ENCODE results near the gene MAN2B2. TPM values are rescaled to one million over a fixed set of nuclear protein-coding genes. Genes with fewer than 3 reads are reported as not detected.

MAN2B2 gene
- total RNA-seq, 1 experiment from 2014 or later = 5.9 TPM

DNA sequence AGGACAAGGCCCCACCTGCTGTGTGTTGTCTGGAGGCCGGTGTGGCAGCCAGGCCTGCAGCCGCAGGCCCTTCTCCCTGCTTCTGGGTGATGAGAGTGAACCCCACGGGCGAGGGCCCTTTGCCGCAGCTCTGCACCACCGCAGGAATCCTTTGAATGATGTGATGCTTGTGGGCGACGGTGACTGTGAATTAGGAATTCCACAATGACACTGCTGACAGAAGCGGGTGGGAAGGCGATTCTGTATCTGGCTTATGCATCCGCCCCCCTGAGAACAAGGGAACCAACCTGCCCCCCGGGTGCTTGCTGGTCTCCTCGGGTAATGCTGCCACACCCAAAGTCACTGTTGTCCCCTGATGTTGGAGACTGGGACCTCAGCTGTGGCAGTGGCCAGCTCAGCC, 19.5 kb upstream of the MAN2B2 start:
- no peaks in the 10 kb centered on the region for H3K4me1 Mint-ChIP-seq
- Histone ChIP-seq H3K18ac (ENCODE audit: insufficient read length, low read depth, low read length) (no peak overlapping the region), H3K27me3 (ENCODE audit: insufficient read depth, low read length) (0 out of 2 replicates have a peak, but pooled peaks cover 2% of the 10 kb centered on the region)

More for the DNA sequence above, 19.5 kb upstream of the MAN2B2 start:
- Mint-ChIP-seq H3K4me3 (no peak overlapping the region), H3K27ac (no peak overlapping the region), H3K36me3 (ENCODE audit: insufficient read depth in 1 of 3, low read depth in 3 of 3) (peaks cover 0 to 3% (median 2%) of the 10 kb centered on the region in 3 experiments; a peak in 1 of 7 replicates), H3K27me3 (ENCODE audit: low read depth) (peaks cover 96% of the 10 kb centered on the region), H3K9me3 (peaks cover 7 to 9% of the 10 kb centered on the region in 2 experiments; a peak in 4 of 5 replicates)
- Histone ChIP-seq H3K23me2 (ENCODE audit: insufficient read length, low read depth, low read length, poor library complexity, severe bottlenecking) (no peaks in the 10 kb centered on the region), H4K8ac (replicated peaks; ENCODE audit: insufficient read length, low read depth, low read length) (no peak overlapping the region), H3K4me1 (ENCODE audit: insufficient read depth, low read length) (no peaks in the 10 kb centered on the region), H3K27ac (ENCODE audit: insufficient read length, low read depth, low read length) (no peak overlapping the region), H4K91ac (ENCODE audit: insufficient read length, low read depth, low read length) (no peak overlapping the region), H3K79me2 (ENCODE audit: insufficient read depth, low read length) (no peaks in the 10 kb centered on the region), H2BK20ac (ENCODE audit: low read depth, low read length, poor library complexity, severe bottlenecking) (no peak overlapping the region), H3K56ac (ENCODE audit: insufficient read length, low read depth, low read length) (no peak overlapping the region), H2BK5ac (ENCODE audit: insufficient read length, low read length) (no peak overlapping the region), H4K5ac (ENCODE audit: insufficient read length, low read depth, low read length) (no peak overlapping the region), H3K14ac (ENCODE audit: insufficient read depth, low read length) (no peak overlapping the region; the same call in 1 of the 2 replicates), H4K20me1 (ENCODE audit: control insufficient read depth, insufficient read depth, insufficient read length) (no peaks in the 10 kb centered on the region), H3K4me2 (ENCODE audit: insufficient read depth, insufficient read length, low read length) (no peak overlapping the region), H2BK120ac (ENCODE audit: low read depth, low read length, poor library complexity, severe bottlenecking) (no peak overlapping the region), H2BK15ac (ENCODE audit: low read depth, low read length) (no peak overlapping the region), H3T11ph (ENCODE audit: low read length) (no peak overlapping the region), H2AFZ (ENCODE audit: low read length) (no peak overlapping the region), H3K23ac (ENCODE audit: insufficient read length, low read depth, low read length) (no peak overlapping the region), H3K4ac (ENCODE audit: low read depth, low read length) (no peak overlapping the region), H2BK12ac (ENCODE audit: insufficient read length, low read depth, low read length) (no peak overlapping the region), H3K79me1 (ENCODE audit: insufficient read depth, low read depth, low read length, poor library complexity, severe bottlenecking) (no peaks in the 10 kb centered on the region), H2AK5ac (ENCODE audit: insufficient read length, low read length) (no peak overlapping the region), H3K9ac (ENCODE audit: extremely low read depth, insufficient read length, low read length) (no peak overlapping the region), H3K9me3 (ENCODE audit: control insufficient read depth, low read depth, low read length) (no peaks in the 10 kb centered on the region)
- no CpG with 5 or more reads among the region's 13 CpGs for WGBS (ENCODE audit: extremely low coverage, insufficient read length, low lambda C conversion rate)
- no peak for DNase-seq
- TF ChIP-seq, protein P1, sequence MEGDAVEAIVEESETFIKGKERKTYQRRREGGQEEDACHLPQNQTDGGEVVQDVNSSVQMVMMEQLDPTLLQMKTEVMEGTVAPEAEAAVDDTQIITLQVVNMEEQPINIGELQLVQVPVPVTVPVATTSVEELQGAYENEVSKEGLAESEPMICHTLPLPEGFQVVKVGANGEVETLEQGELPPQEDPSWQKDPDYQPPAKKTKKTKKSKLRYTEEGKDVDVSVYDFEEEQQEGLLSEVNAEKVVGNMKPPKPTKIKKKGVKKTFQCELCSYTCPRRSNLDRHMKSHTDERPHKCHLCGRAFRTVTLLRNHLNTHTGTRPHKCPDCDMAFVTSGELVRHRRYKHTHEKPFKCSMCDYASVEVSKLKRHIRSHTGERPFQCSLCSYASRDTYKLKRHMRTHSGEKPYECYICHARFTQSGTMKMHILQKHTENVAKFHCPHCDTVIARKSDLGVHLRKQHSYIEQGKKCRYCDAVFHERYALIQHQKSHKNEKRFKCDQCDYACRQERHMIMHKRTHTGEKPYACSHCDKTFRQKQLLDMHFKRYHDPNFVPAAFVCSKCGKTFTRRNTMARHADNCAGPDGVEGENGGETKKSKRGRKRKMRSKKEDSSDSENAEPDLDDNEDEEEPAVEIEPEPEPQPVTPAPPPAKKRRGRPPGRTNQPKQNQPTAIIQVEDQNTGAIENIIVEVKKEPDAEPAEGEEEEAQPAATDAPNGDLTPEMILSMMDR (conservative IDR thresholded peaks at IDR 0.05) = no peak

Measured in H9 (cell line).